ENCODE measurements around the gene PRDM16.

Gene PRDM16

GRCh38 chr1:3439346-3440299 lies 370.6 kb downstream of the PRDM16 start:
- ATAC-seq: peak; percentile 17
- Mint-ChIP-seq H3K27ac (no peak overlapping the region), H3K27me3 (peaks cover 42% of the 10 kb centered on the region)

DNA sequence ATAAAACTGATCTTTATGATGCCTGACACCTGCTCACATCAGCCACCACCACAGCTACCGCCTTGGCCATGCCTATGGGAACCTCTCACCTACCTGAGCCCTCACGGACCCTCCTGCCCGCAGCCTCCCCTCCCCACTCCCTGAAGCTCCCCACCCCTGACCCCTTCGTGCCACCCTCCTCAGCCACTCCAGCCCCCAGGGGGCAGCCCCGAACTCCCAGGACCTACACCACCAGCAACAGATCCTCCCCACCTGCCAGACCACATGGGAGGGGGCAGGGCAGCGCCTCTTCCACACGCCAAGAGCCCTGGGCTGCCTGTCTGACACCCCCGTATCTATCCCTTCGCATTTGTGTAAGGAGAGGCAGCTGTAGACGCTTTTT lies 371.3 kb downstream of the PRDM16 start:
- Mint-ChIP-seq H3K27me3 (peaks cover 42% of the 10 kb centered on the region), H3K27ac (no peak overlapping the region), H3K4me3 (no peak overlapping the region), H3K9me3 (no peaks in the 10 kb centered on the region), H3K36me3 (no peaks in the 10 kb centered on the region), H3K4me1 (no peaks in the 10 kb centered on the region)
- ATAC-seq: peak; percentile 29

More at GRCh38 chr1:3439346-3440299, 370.6 kb downstream of the PRDM16 start:
- Mint-ChIP-seq H3K9me3 (no peaks in the 10 kb centered on the region), H3K4me1 (no peaks in the 10 kb centered on the region), H3K4me3 (no peak overlapping the region), H3K36me3 (no peaks in the 10 kb centered on the region)

DNA sequence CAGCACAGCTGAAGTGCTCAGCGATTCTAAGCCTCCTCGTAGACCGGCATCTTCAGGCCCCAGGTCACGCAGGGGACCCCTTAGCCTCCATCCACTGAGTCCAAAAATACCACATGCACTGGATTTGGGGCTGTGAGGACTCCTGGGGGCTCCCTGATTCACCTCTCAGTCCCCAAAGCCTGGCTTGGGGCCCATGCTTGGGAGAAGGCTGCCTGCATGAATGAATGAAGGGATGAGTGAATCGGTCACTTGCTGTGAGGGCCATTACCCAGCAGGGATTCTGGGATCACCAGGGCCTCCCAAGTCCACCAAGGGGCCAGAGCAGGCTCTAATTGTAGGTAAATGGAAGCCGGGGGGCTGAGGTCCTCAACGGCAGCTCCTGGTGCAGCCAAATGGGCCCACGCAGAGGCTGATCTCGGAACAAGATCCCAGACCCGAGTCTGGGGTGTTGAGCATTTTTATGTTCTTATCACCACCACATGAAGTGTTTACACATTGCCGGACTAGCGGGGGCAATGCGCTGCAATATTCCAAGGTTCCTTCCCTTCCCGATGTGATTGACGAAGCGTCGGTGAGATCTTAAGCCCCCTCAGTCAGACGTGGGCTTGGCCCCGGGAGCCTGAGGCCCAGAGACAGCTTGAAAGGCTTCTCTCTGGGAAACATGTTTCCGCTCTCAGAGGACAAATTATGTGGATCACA lies 371.9 kb downstream of the PRDM16 start:
- Mint-ChIP-seq H3K27ac (no peak overlapping the region), H3K4me1 (no peaks in the 10 kb centered on the region), H3K27me3 (peaks cover 42% of the 10 kb centered on the region), H3K9me3 (no peaks in the 10 kb centered on the region), H3K4me3 (no peak overlapping the region), H3K36me3 (no peaks in the 10 kb centered on the region)
- no peak for ATAC-seq

- H3K27ac Mint-ChIP-seq: no peak overlapping the region
- H3K4me3 Mint-ChIP-seq: no peak overlapping the region
- no peak for ATAC-seq
- H3K9me3 Mint-ChIP-seq: no peaks in the 10 kb centered on the region
- no peaks in the 10 kb centered on the region for H3K4me1 Mint-ChIP-seq
- H3K36me3 Mint-ChIP-seq: no peaks in the 10 kb centered on the region
- peaks cover 42% of the 10 kb centered on the region for H3K27me3 Mint-ChIP-seq
Observed at GRCh38 chr1:3441410-3441847, 372.4 kb downstream of the PRDM16 start.

DNA sequence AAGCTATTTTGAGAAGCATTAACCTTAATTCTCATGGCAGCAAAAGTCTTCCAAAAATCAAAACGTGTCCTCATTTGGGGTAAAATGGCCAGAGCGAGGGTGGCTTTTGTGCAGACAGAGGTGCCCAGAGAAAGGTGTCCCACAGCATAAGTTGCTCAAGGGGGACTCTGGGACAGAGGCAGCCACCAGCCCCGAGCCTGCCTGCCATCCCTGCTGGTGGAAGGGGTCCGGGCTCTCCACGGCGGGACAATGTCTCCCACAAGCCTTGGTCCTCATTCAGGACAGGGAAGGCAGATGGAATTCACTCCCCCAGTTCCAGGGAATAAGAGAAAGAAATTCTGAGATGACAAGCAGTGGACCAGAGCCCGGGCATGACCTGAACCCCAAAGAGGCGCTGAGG lies 372.9 kb downstream of the PRDM16 start:
- no peak overlapping the region for H3K27ac Mint-ChIP-seq
- H3K9me3 Mint-ChIP-seq: no peaks in the 10 kb centered on the region
- no peaks in the 10 kb centered on the region for H3K36me3 Mint-ChIP-seq
- H3K27me3 Mint-ChIP-seq: peaks cover 37% of the 10 kb centered on the region
- H3K4me3 Mint-ChIP-seq: no peak overlapping the region
- H3K4me1 Mint-ChIP-seq: no peaks in the 10 kb centered on the region
- no peak for ATAC-seq

- Mint-ChIP-seq H3K36me3 (no peaks in the 10 kb centered on the region), H3K9me3 (peaks cover under 1% of the 10 kb centered on the region), H3K4me3 (no peak overlapping the region), H3K4me1 (no peaks in the 10 kb centered on the region), H3K27ac (no peak overlapping the region), H3K27me3 (peaks cover 35% of the 10 kb centered on the region)
- no peak for ATAC-seq
Observed at GRCh38 chr1:3442331-3442730, 373.3 kb downstream of the PRDM16 start.

GRCh38 chr1:3442901-3443300 lies 373.9 kb downstream of the PRDM16 start:
- Mint-ChIP-seq H3K4me1 (no peaks in the 10 kb centered on the region), H3K9me3 (peaks cover 6% of the 10 kb centered on the region), H3K36me3 (no peaks in the 10 kb centered on the region), H3K4me3 (no peak overlapping the region), H3K27me3 (peaks cover 38% of the 10 kb centered on the region), H3K27ac (no peak overlapping the region)
- ATAC-seq: no peak

DNA sequence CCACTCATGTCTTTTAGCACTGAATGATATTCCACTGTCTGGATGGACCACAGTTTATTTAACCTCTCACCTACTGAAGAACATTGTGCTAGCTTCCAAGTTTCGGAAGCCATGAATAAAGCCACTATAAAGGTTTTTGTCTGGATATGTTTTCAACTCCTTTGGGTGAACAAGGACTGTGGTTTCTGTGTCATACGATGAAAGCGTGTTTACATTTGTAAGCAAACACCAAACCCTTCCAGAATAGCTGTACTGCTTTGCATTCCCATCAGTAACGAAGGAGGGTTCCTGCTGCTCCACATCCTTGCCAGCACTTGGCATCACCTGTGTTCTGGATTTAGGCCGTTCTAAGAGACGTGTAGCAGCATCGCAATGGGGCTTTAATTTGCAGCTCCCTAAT lies 374.8 kb downstream of the PRDM16 start:
- no peaks in the 10 kb centered on the region for H3K4me1 Mint-ChIP-seq
- no peaks in the 10 kb centered on the region for H3K36me3 Mint-ChIP-seq
- H3K9me3 Mint-ChIP-seq: peaks cover 9% of the 10 kb centered on the region
- no peak overlapping the region for H3K4me3 Mint-ChIP-seq
- ATAC-seq: no peak
- H3K27ac Mint-ChIP-seq: no peak overlapping the region
- H3K27me3 Mint-ChIP-seq: peaks cover 44% of the 10 kb centered on the region

- ATAC-seq: no peak
- H3K36me3 Mint-ChIP-seq: no peaks in the 10 kb centered on the region
- H3K4me3 Mint-ChIP-seq: no peak overlapping the region
- H3K4me1 Mint-ChIP-seq: no peaks in the 10 kb centered on the region
- H3K9me3 Mint-ChIP-seq: peaks cover 9% of the 10 kb centered on the region
- no peak overlapping the region for H3K27ac Mint-ChIP-seq
- H3K27me3 Mint-ChIP-seq: peaks cover 46% of the 10 kb centered on the region
Observed at GRCh38 chr1:3444298-3444697, 375.3 kb downstream of the PRDM16 start.

GRCh38 chr1:3444736-3445135 lies 375.7 kb downstream of the PRDM16 start:
- peaks cover 51% of the 10 kb centered on the region for H3K27me3 Mint-ChIP-seq
- no peak overlapping the region for H3K4me3 Mint-ChIP-seq
- ATAC-seq: peak; percentile 56

DNA sequence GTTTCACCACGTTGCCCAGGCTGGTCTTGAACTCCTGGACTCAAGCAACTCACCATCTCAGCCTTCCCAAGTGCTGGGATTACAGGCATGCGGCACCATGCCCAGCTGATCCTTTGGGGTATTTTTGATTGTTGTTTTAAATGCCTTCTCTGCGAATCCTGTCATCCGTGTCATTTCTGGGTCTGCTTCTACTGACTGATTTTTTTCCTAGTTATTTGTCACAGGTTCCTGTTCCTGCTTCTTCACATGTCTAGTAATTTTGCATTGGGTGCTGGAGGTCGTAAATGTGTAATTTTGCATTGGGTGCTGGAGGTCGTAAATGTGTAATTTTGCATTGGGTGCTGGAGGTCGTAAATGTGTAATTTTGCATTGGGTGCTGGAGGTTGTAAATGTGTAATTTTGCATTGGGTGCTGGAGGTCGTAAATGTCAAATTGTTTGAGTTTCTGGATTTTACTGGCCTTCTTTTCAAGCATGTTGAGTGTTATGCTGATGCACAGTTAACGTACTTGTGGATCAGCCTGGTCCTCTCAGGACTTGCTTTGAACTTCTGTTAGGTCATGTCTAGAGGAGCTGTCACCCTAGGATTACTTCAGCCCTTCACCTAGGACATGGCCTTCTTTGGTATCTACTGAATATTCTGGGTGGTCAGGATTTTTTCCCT lies 381.3 kb downstream of the PRDM16 start:
- Mint-ChIP-seq H3K36me3 (no peaks in the 10 kb centered on the region), H3K27ac (no peak overlapping the region), H3K27me3 (peaks cover 59% of the 10 kb centered on the region), H3K4me1 (peaks cover 6% of the 10 kb centered on the region), H3K4me3 (no peak overlapping the region), H3K9me3 (peaks cover 9% of the 10 kb centered on the region)
- no peak for ATAC-seq

More at GRCh38 chr1:3444736-3445135, 375.7 kb downstream of the PRDM16 start:
- no peak overlapping the region for H3K27ac Mint-ChIP-seq
- H3K4me1 Mint-ChIP-seq: no peaks in the 10 kb centered on the region
- H3K36me3 Mint-ChIP-seq: no peaks in the 10 kb centered on the region
- peaks cover 9% of the 10 kb centered on the region for H3K9me3 Mint-ChIP-seq

DNA sequence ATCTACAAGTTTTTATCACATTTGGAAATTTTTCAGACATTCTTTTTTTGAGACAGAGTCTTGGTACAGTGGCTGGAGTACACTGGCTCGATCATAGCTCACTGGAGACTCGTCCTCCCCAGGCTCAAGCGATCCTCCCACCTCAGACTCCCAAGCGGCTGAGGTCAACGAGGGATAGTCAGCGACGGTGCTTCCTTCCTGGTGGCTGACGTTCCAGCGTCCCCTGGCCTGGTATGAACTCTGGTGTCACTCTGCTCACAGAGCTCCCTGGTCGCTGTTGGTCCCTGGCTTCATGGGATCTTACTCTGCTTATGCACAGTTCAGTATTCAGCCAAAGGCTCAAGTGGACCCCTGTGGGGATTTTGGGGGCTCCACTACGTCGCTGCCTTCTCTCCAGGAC lies 382.0 kb downstream of the PRDM16 start:
- Mint-ChIP-seq H3K27ac (no peak overlapping the region), H3K27me3 (peaks cover 65% of the 10 kb centered on the region), H3K9me3 (peaks cover 9% of the 10 kb centered on the region), H3K36me3 (no peaks in the 10 kb centered on the region), H3K4me3 (no peak overlapping the region), H3K4me1 (peaks cover 6% of the 10 kb centered on the region)
- no peak for ATAC-seq

DNA sequence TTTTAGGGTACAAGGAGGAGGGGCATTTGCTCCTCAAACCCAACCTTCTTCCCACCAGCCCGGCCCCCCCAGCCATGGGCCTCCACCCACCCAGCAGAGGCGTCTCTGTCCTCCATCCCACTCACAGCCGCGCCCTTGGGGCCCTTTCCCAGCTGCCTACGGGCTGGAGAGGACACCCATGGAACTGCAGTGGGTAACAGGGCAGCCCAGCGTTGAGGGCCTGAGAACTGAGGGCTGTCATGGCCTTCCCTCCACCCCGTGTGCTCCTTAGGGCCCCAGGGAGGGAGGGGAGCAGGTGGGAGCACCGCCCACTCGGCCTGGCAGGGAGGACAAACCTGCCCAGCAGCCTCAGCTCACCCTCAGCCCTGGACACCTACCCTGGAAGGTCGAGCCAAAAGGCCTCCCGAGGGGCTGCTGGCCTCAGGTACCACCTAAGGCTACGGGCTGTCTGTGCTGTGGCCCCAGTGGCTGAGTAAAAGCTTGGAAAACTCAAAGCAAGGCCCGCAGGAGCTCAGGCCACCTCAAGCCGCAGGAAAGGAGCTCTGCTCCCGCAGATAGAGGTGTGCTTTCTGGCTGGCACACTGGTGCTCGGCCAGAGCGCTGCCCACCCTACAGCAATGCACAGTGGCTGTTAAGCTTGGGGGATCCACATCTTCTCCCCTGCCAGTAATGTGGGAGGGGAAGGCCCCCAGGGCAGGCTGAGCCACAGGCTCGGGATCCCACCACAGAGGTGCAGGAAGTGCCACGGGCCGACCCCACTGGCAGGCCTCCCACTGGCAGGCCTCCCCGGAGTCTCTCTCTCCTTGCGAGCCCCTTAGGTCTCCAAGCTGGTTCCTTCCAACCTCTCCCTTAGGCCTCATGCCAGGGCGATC lies 383.2 kb downstream of the PRDM16 start:
- H3K36me3 Mint-ChIP-seq: no peaks in the 10 kb centered on the region
- H3K4me1 Mint-ChIP-seq: peaks cover 6% of the 10 kb centered on the region
- ATAC-seq: no peak
- H3K27ac Mint-ChIP-seq: peak overlapping the region; percentile 44
- no peak overlapping the region for H3K4me3 Mint-ChIP-seq
- H3K9me3 Mint-ChIP-seq: peaks cover 9% of the 10 kb centered on the region
- peaks cover 64% of the 10 kb centered on the region for H3K27me3 Mint-ChIP-seq

- H3K4me3 Mint-ChIP-seq: no peak overlapping the region
- peaks cover 4% of the 10 kb centered on the region for H3K9me3 Mint-ChIP-seq
- no peaks in the 10 kb centered on the region for H3K36me3 Mint-ChIP-seq
- H3K4me1 Mint-ChIP-seq: peaks cover 6% of the 10 kb centered on the region
- peaks cover 58% of the 10 kb centered on the region for H3K27me3 Mint-ChIP-seq
- no peak for ATAC-seq
- H3K27ac Mint-ChIP-seq: peak overlapping the region; percentile 44
Observed at GRCh38 chr1:3452866-3453175, 383.8 kb downstream of the PRDM16 start.

Measured in stimulated activated memory B cell treated with anti-CD40 and anti-IgM and Interleukin-4, amounts not matched to agents 10 μg/mL and 1 μg/mL and 100 μg/mL, for 72 hours (primary cell).